Stimulated activated CD4-positive, alpha-beta T cell treated with anti-CD3 and anti-CD28 coated beads, Interleukin-1b, Interleukin-23, amount 100 ng/mL, for 48 hours (primary cell): ENCODE data around the gene TAAR1.
"Not testable (repeated sequence)": the region's sequence is repeated elsewhere in the genome, so short reads cannot be mapped to it uniquely, and the experiment has no call there.

Experiments used
- DNase-seq: peaks from one replicate; pipeline ENCODE4 v3.0.0-alpha.2; 2020

TAAR1 gene

GRCh38 chr6:132659082-132659481 is at the start of gene TAAR1:
Gene TAAR1 (minus strand): TSS chr6:132659182. CDS start chr6:132646003, 13,179 bp downstream.
- no peak for DNase-seq

- no peak for DNase-seq
Observed at GRCh38 chr6:132708771-132709170, 49.8 kb upstream of the TAAR1 start.

GRCh38 chr6:132708002-132708401 is 49.0 kb upstream of the TAAR1 start:
- no peak for DNase-seq

GRCh38 chr6:132706756-132707155 is 47.8 kb upstream of the TAAR1 start:
- DNase-seq, result not testable (repeated sequence)

GRCh38 chr6:132703936-132704335 is 45.0 kb upstream of the TAAR1 start:
- DNase-seq, result no peak

- DNase-seq, result no peak
Observed at GRCh38 chr6:132698608-132699007, 39.6 kb upstream of the TAAR1 start.

- DNase-seq, result no peak
Observed at GRCh38 chr6:132695773-132696172, 36.8 kb upstream of the TAAR1 start.

- DNase-seq, result no peak
Observed at GRCh38 chr6:132693478-132693877, 34.5 kb upstream of the TAAR1 start.

- no peak for DNase-seq
Observed at GRCh38 chr6:132690678-132691077, 31.7 kb upstream of the TAAR1 start.

- no peak for DNase-seq
Observed at GRCh38 chr6:132687306-132687705, 28.3 kb upstream of the TAAR1 start.

- DNase-seq, result no peak
Observed at GRCh38 chr6:132686531-132686930, 27.5 kb upstream of the TAAR1 start.

GRCh38 chr6:132685009-132685408 is 26.0 kb upstream of the TAAR1 start:
- no peak for DNase-seq

- no peak for DNase-seq
Observed at GRCh38 chr6:132684272-132684671, 25.3 kb upstream of the TAAR1 start.

GRCh38 chr6:132683543-132683942 is 24.6 kb upstream of the TAAR1 start:
- no peak for DNase-seq

- DNase-seq, result not testable (repeated sequence)
Observed at GRCh38 chr6:132679094-132679493, 20.1 kb upstream of the TAAR1 start.

- DNase-seq, result no peak
Observed at GRCh38 chr6:132675749-132676148, 16.8 kb upstream of the TAAR1 start.

- no peak for DNase-seq
Observed at GRCh38 chr6:132675002-132675401, 16.0 kb upstream of the TAAR1 start.

- DNase-seq, result no peak
Observed at GRCh38 chr6:132673376-132674094, 14.6 kb upstream of the TAAR1 start.

GRCh38 chr6:132671295-132671694 is 12.3 kb upstream of the TAAR1 start:
- no peak for DNase-seq

- DNase-seq, result no peak
Observed at GRCh38 chr6:132669690-132670291, 10.8 kb upstream of the TAAR1 start.

- DNase-seq, result no peak
Observed at GRCh38 chr6:132666118-132666517, 7.1 kb upstream of the TAAR1 start.

- no peak for DNase-seq
Observed at GRCh38 chr6:132664309-132665034, 5.5 kb upstream of the TAAR1 start.

GRCh38 chr6:132663661-132664060 is 4.7 kb upstream of the TAAR1 start:
- no peak for DNase-seq

GRCh38 chr6:132661906-132662305 is 2.9 kb upstream of the TAAR1 start:
- no peak for DNase-seq
